GM19452 (cell line): ENCODE data around the gene AGMO.

Experiments used
- ATAC-seq: cut with Tn5 transposase; IDR thresholded peaks from one replicate; pipeline ENCODE4 v1.9.1; 2021; ENCODE audit not compliant: unreplicated experiment

The AGMO gene

DNA sequence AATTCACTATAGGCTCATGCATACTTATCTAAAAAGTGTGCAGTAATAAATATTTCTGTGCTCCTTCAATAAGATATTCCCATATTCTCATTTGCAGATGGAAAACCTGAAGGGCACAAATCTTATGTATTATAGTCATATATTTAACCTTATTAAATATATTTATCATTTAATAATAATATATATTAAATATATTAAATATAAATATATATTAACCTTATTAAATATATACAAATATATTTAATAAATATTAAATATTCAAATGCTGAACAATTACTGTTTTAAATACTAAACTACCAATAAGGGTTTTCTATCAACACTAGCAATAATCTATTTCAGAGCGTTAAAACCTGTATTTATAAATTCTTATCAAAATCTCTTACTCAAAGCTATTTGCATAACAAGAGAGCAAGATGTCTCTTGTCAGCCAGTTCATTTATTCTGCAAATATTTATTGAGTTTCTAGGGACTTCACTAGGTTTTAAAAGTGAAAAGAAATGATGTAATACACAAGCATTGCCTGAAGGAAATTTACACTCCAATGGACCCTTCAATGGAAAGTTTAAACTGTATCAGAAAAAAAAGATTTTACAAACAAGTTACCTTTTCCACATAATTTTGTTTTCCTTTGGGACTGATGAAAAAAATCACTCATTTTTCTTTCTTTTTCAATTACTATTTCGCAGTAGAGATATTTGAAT is 159.2 kb downstream of the AGMO start:
- ATAC-seq = no peak

DNA sequence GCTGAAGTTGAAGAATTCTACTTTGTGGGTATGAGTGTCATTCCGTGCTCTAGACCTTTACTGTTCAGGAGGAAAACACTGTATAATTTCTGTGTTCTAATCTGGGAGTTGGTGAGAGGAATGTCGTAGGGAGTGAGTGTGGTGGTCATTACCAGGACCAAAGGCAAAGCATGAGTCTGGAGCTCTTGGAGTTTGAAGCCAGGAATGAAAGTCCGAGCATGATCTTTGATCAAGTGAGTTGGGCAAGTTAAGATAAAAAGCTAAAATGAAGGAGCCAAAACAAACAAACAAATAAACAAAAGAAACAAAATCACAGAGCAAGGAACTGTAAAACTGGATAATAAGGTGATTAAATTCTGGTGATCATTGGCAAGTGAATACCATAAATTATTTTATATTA is 161.4 kb downstream of the AGMO start:
- no peak for ATAC-seq

DNA sequence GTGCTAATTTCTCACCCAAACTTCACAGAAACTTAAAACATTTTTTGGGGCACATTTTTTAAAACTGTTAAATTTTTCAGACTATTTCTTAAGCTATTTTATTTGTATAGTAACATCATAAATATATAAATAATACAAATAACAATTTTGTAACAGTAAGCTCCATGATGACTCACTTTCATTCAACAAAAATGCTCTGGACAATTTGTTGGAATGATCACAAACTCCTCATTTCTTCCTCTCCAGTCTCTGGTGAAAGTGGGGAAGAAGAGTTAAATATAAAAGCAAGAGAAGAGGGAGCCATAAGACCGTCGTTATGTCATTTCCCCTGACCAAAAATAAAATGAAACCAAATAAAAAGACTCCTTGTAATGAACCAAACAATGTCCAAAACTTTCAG is 162.4 kb downstream of the AGMO start:
- ATAC-seq = no peak

GRCh38 chr7:15397922-15398760 is 163.7 kb downstream of the AGMO start:
- ATAC-seq = no peak

- ATAC-seq = no peak
Measured at GRCh38 chr7:15397159-15397550, 164.7 kb downstream of the AGMO start.

DNA sequence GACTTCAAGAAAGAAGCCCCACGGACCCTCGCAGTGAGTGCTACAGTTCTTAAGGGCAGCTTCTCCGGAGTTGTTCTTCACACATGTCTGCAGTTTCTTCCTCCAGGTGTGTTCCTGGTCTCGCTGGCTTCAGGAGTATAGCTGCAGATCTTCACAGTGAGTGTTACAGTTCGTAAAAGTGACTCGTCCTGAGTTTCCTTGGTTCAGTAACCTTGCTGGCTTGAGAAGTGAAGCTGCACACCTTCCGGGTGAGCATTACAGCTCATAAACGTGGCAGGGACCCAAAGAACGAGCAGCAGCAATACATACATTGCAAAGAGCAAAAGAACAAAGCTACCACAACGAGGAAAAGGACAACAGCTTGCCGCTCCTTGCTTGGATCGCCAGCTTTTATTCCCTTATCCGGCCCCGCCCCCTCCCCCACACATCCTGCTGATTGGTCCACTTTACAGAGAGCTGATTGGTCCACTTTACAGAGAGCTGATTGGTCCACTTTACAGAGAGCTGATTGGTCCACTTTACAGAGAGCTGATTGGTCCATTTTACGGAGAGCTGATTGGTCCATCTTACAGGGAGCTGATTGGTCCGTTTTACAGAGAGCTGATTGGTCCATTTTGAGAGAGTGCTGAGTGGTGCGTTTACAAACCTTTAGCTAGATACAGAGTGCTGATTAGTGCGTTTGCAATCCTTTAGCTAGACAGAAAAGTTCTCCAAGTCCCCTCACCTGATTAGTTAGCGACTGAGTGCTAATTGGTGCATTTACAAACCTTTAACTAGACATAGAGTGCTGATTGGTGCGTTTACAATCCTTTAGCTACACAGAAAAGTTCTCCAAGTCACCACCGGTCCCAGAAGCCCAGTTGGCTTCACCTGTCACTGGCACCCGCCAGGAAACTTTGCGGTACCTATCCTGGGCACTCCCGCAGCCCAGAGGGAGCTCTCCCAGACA is 165.3 kb downstream of the AGMO start:
- ATAC-seq = no peak

GRCh38 chr7:15389073-15389472 is 172.7 kb downstream of the AGMO start:
- ATAC-seq = no peak

DNA sequence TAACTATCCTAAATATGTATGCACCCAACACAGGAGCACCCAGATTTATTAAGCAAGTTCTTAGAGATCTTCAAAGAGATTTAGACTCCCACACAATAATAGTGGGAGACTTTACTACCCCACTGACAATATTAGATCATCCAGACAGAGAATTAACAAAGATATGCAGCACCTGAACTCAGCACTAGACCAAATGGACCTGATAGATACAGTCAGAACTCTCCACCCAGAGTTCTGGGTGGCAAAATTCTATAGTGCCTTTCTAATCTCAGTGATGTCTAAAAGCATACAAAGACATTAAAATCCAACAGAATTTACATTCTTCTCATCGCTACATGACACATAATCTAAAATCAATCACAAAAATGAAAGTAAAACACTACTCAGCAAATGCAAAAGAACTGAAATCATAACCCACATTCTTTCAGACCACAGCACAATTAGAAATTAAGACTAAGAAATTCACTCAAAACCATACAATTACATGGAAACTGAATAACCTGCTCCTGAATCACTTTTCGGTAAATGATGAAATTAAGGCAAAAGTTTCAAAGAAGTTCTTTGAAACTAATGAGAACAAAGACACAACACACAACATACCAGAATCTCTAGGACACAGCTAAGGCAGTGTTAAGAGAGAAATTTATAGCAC is 183.2 kb downstream of the AGMO start:
- ATAC-seq = no peak

- no peak for ATAC-seq
Measured at GRCh38 chr7:15376600-15376999, 185.2 kb downstream of the AGMO start.

- no peak for ATAC-seq
Measured at GRCh38 chr7:15370441-15370840, 191.4 kb downstream of the AGMO start.

DNA sequence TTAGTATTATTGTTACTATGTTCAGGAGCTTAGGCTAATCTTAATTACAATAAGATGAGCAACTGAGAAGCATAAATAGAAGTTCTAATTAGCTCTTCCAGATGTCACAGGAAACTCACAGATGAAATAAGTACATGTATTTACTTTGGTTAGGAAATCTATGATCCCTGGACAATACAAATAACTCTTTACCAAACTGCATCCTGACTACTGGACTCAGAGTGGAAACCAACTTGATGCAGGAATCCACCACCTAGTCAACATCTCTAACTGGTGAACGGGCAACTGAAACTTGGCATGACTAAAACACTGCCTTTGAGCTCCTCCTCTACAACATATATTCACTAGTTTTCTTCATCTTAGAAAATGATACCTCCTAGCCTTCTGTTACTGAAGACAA is 193.2 kb downstream of the AGMO start:
- no peak for ATAC-seq

DNA sequence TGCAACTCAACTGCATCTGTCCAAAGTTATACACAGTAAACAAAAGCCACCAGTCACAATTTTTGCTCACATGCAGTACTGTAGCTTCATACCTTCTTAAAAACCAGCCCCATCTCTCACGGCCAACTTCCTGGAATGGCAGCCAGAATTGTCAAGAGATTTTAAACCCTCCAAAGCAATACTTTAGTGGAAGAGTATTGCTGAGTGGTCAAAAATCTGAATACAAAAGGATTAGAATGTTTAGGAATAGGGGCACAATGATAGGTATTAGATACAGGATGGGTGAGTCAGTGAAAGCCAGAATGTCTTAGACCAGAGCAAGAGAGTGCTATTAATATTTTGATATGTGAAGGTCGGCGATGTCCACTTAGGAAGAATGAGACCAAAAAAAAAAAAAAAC is 193.9 kb downstream of the AGMO start:
- no peak for ATAC-seq

DNA sequence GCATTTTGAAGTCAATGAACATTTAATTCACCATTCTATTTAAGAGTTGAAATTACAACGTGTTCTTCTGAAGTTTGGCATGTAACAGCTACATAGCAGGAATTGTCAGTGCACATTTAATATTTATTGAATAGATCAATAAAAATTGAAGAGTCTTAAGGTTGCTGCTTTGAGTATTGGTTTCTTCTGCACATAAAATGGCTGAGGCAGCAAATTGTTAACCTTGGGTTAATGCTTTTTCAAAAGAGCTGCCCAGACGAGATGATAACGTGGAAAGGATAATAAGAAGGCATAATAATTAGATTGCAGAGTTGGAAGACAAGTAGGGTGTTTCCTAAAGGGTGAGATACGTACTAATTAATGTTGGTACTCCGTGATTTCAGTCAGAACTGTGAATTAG is 203.7 kb downstream of the AGMO start:
- ATAC-seq = no peak

DNA sequence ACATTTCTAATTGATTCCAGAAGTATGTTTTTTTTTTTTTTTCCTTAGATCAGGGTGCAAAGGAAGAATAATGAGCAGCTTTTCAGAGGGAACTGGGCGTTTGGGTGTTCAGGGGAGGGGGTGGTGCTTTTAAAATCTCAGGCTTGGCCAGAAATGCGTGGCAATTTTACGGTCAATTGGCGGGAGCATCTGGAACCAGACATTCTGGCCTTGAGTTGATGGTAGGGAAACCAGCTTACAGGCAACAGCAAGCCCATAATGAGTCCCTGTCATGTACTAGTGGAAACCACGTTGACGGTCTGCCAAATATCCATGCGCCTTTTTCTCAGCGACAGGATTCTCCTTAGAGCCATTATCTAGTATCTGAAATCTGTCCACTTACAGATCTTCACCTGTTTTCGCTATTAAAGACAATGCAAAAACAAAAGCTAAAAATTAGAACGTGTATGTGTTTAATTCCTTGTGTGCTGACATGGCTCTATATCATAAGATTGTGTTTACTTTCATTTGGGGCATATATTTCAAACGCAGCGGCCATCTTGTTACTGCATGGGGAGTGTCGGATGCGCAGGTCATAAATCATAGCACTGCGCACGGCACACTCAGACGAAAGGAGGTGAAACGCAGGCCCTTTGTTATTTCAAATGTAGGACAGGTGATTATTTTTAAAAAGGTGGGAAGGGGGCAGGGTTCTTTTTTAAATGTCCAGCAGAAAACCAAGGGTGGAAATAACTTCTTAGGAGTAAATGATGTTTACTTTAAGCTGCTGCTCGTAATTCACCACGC is 209.2 kb downstream of the AGMO start:
- no peak for ATAC-seq

DNA sequence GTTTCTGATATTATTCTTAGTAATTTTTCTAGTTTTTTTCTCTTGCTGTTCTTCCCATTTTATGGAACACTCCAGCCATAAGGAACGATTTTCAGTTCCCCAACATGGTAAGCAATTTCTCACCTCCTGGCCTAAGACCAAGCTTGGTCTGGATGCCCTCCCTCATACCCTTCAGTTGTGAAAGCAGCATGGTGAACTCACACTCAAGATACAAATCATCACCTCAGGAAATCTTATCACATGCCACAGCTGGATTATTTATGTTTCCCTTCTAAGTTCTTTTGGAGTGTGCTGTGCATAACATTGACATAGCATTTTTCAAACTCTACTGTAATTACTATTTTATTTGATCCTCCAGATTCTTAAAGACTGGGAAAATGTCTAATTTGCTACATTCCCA is 216.6 kb downstream of the AGMO start:
- no peak for ATAC-seq

- no peak for ATAC-seq
Measured at GRCh38 chr7:15341817-15342216, 220.0 kb downstream of the AGMO start.

GRCh38 chr7:15336146-15336545 is 225.7 kb downstream of the AGMO start:
- no peak for ATAC-seq

GRCh38 chr7:15335390-15335789 is 226.4 kb downstream of the AGMO start:
- no peak for ATAC-seq

GRCh38 chr7:15334536-15335263 is 227.1 kb downstream of the AGMO start:
- ATAC-seq = no peak
